Activated CD8-positive, alpha-beta T cell treated with anti-CD3 and anti-CD28 coated beads for 36 hours (primary cell): ENCODE measurements around the gene KIAA1328. TPM values are rescaled to one million over a fixed set of nuclear protein-coding genes. Genes with fewer than 3 reads are reported as not detected.

Experiments used
- ATAC-seq: fragments of 200-7000 bp; cut with Tn5 transposase; one replicate; pipeline ENCODE4 v1.10.0; 2021; ENCODE audit warnings: mild to moderate bottlenecking, moderate library complexity
- CTCF ChIA-PET: fragments of 350-600 bp; sonication (Branson Sonifier 250); formaldehyde crosslinking; loops from one replicate; lab custom pipeline; 2021; ENCODE audit warnings: antibody characterized with exemption; lab: Charles Lee
- POLR2A ChIA-PET: fragments of 350-600 bp; sonication (Branson Sonifier 250); formaldehyde crosslinking; loops from one replicate; lab custom pipeline; 2021; ENCODE audit warnings: antibody characterized with exemption; lab: Charles Lee
- DNase-seq: peaks from one replicate; pipeline ENCODE4 v3.0.0-alpha.2; 2020
- H3K27ac Mint-ChIP-seq: one replicate; pipeline ENCODE4 v1.8.0; 2021; ENCODE audit warnings: mild to moderate bottlenecking, mixed read lengths
- H3K27me3 Mint-ChIP-seq: one replicate; pipeline ENCODE4 v1.8.0; 2021; ENCODE audit warnings: mixed read lengths
- H3K36me3 Mint-ChIP-seq: one replicate; pipeline ENCODE4 v1.8.0; 2021; ENCODE audit warnings: low read depth, mixed read lengths
- H3K4me1 Mint-ChIP-seq: one replicate; pipeline ENCODE4 v1.8.0; 2021; ENCODE audit warnings: low read depth, mixed read lengths
- H3K4me3 Mint-ChIP-seq: one replicate; pipeline ENCODE4 v1.8.0; 2021; ENCODE audit warnings: mild to moderate bottlenecking, moderate library complexity, mixed read lengths
- H3K9me3 Mint-ChIP-seq: one replicate; pipeline ENCODE4 v1.8.0; 2021; ENCODE audit warnings: mixed read lengths
- CTCF ChIP-seq: fragments of 200-600 bp; IDR thresholded peaks from one replicate; pipeline ENCODE4 v1.8.0; 2022; ENCODE audit warnings: antibody characterized with exemption, mild to moderate bottlenecking
- intact Hi-C: fragments of 100-400 bp; cut with micrococcal nuclease; formaldehyde crosslinking; loops from one replicate; pipeline ENCODE4 v1.10.0; 2022
- total RNA-seq, 2 experiments: library from RNA; stranded (reverse); gene quantifications; one replicate each; pipeline ENCODE4 v1.2.3, GENCODE V29; 2021

The KIAA1328 gene
- total RNA-seq, 2 experiments from 2014 or later, result 5.9 to 6.1 TPM

GRCh38 chr18:36912887-36913286, 84.0 kb downstream of the KIAA1328 start:
- POLR2A ChIA-PET, result no interaction called here
- Mint-ChIP-seq H3K9me3 (no peaks in the 10 kb centered on the region), H3K4me1 (peaks cover 27% of the 10 kb centered on the region), H3K27me3 (no peaks in the 10 kb centered on the region), H3K4me3 (no peak overlapping the region), H3K27ac (peak overlapping the region; percentile 85), H3K36me3 (peaks cover 13% of the 10 kb centered on the region)
- CTCF ChIA-PET, result interaction anchor here (1.7 kb wide), 1 partner anchor 13 kb away, joined by 4 read pairs; no protein-coding TSS in a partner anchor
- peak; percentile 17 for DNase-seq
- no peak for ATAC-seq
- no peak for TF ChIP-seq CTCF
- intact Hi-C loops, result no loop called here

- no peak for TF ChIP-seq CTCF
- no peak for ATAC-seq
- no peak for DNase-seq
- Mint-ChIP-seq H3K9me3 (peaks cover 6% of the 10 kb centered on the region), H3K4me3 (no peak overlapping the region), H3K36me3 (peaks cover 25% of the 10 kb centered on the region), H3K4me1 (peaks cover 16% of the 10 kb centered on the region), H3K27me3 (no peaks in the 10 kb centered on the region), H3K27ac (no peak overlapping the region)
- ChIA-PET CTCF (no interaction called here), POLR2A (no interaction called here)
- intact Hi-C loops, result no loop called here
These were observed 89.0 kb downstream of the KIAA1328 start for GRCh38 chr18:36917907-36918306.

GRCh38 chr18:36929601-36930000, 100.7 kb downstream of the KIAA1328 start:
- no peaks in the 10 kb centered on the region for H3K4me1 Mint-ChIP-seq
- ChIA-PET CTCF (no interaction called here), POLR2A (no interaction called here)
- intact Hi-C loops, result no loop called here
- H3K9me3 Mint-ChIP-seq, result no peaks in the 10 kb centered on the region
- H3K4me3 Mint-ChIP-seq, result no peak overlapping the region
- ATAC-seq (no peak), DNase-seq (no peak)
- TF ChIP-seq CTCF, result no peak
- peaks cover 13% of the 10 kb centered on the region for H3K36me3 Mint-ChIP-seq
- no peaks in the 10 kb centered on the region for H3K27me3 Mint-ChIP-seq
- no peak overlapping the region for H3K27ac Mint-ChIP-seq

- CTCF ChIA-PET, result interaction anchor here (1.6 kb wide), 1 partner anchor 11 kb away, joined by 9 read pairs; no protein-coding TSS in a partner anchor
- ATAC-seq, result no peak
- intact Hi-C loops, result no loop called here
These were observed 102.2 kb downstream of the KIAA1328 start for GRCh38 chr18:36931106-36931505.

GRCh38 chr18:36933552-36933951, 104.6 kb downstream of the KIAA1328 start:
- Mint-ChIP-seq H3K9me3 (peaks cover 20% of the 10 kb centered on the region), H3K36me3 (peaks cover 33% of the 10 kb centered on the region), H3K4me1 (no peaks in the 10 kb centered on the region), H3K27ac (no peak overlapping the region), H3K4me3 (no peak overlapping the region), H3K27me3 (no peaks in the 10 kb centered on the region)
- intact Hi-C loops, result no loop called here
- ChIA-PET CTCF (interaction anchor here (1.1 kb wide), 1 partner anchor 9 kb away, joined by 5 read pairs; no protein-coding TSS in a partner anchor), POLR2A (no interaction called here)
- DNase-seq (no peak), ATAC-seq (no peak)
- no peak for TF ChIP-seq CTCF

More at GRCh38 chr18:36931106-36931505, 102.2 kb downstream of the KIAA1328 start:
- Mint-ChIP-seq H3K4me1 (no peaks in the 10 kb centered on the region), H3K36me3 (peaks cover 11% of the 10 kb centered on the region), H3K4me3 (no peak overlapping the region), H3K9me3 (no peaks in the 10 kb centered on the region), H3K27me3 (no peaks in the 10 kb centered on the region), H3K27ac (no peak overlapping the region)
- TF ChIP-seq CTCF, result no peak
- no peak for DNase-seq
- POLR2A ChIA-PET, result no interaction called here
